ENCODE results near the gene PRIMA1. TPM values are rescaled to one million over a fixed set of nuclear protein-coding genes. Genes with fewer than 3 reads are reported as not detected.

The PRIMA1 gene
- total and polyA plus RNA-seq, 2 experiments from 2014 or later: 2.1 to 3.5 TPM

DNA sequence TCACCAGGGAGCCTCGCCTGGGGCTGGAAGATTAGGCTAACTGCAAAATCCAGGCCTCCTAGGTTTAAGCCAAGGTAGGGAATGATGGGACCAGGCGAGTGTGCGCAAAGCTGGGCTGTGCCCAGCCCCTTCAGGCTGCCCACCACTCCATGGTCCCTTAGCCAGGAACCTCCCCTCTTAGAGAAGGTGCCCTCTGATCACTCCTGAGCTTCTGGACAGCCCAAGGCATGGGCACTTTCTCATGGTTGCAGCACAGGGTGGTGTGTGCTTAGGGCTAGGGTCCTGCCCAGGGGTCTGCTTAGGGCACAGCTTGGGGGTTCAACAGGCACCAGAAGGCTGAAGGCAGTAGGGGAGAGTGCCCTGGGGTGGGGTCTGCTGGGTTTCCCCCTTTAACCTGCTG, 69.0 kb downstream of the PRIMA1 start:
- no peaks in the 10 kb centered on the region for H3K79me2 ChIP-seq (replicated peaks; ENCODE audit: insufficient read depth)
- H3K4me2 ChIP-seq: no peak overlapping the region
- TF ChIP-seq EZH2phosphoT487 (IDR thresholded peaks at IDR 0.05; ENCODE audit: unreplicated experiment) (no peak), JUNB (IDR thresholded peaks at IDR 0.05; ENCODE audit: unreplicated experiment) (no peak), EZH2 (IDR thresholded peaks at IDR 0.05; ENCODE audit: low read depth, unreplicated experiment) (no peak), STAT1 (IDR thresholded peaks at IDR 0.05; ENCODE audit: unreplicated experiment) (no peak), NANOG (IDR thresholded peaks at IDR 0.05; ENCODE audit: borderline replicate concordance) (no peak), ZNF331 (CRISPR knock-in tag; IDR thresholded peaks at IDR 0.05; ENCODE audit: low read depth) (no peak), POLR2AphosphoS5 (IDR thresholded peaks at IDR 0.05; ENCODE audit: low read depth) (no peak), CREB1 (CRISPR knock-in tag; IDR thresholded peaks at IDR 0.05; ENCODE audit: low read depth) (no peak), ZNF114 (CRISPR knock-in tag; IDR thresholded peaks at IDR 0.05) (no peak)
- TF ChIP-seq, protein P1, sequence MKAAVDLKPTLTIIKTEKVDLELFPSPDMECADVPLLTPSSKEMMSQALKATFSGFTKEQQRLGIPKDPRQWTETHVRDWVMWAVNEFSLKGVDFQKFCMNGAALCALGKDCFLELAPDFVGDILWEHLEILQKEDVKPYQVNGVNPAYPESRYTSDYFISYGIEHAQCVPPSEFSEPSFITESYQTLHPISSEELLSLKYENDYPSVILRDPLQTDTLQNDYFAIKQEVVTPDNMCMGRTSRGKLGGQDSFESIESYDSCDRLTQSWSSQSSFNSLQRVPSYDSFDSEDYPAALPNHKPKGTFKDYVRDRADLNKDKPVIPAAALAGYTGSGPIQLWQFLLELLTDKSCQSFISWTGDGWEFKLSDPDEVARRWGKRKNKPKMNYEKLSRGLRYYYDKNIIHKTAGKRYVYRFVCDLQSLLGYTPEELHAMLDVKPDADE (IDR thresholded peaks at IDR 0.05): no peak
- TF ChIP-seq, protein P2, sequence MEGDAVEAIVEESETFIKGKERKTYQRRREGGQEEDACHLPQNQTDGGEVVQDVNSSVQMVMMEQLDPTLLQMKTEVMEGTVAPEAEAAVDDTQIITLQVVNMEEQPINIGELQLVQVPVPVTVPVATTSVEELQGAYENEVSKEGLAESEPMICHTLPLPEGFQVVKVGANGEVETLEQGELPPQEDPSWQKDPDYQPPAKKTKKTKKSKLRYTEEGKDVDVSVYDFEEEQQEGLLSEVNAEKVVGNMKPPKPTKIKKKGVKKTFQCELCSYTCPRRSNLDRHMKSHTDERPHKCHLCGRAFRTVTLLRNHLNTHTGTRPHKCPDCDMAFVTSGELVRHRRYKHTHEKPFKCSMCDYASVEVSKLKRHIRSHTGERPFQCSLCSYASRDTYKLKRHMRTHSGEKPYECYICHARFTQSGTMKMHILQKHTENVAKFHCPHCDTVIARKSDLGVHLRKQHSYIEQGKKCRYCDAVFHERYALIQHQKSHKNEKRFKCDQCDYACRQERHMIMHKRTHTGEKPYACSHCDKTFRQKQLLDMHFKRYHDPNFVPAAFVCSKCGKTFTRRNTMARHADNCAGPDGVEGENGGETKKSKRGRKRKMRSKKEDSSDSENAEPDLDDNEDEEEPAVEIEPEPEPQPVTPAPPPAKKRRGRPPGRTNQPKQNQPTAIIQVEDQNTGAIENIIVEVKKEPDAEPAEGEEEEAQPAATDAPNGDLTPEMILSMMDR (conservative IDR thresholded peaks at IDR 0.05; ENCODE audit: low read depth in 2 of 2): no peak
- TF ChIP-seq, protein P3, sequence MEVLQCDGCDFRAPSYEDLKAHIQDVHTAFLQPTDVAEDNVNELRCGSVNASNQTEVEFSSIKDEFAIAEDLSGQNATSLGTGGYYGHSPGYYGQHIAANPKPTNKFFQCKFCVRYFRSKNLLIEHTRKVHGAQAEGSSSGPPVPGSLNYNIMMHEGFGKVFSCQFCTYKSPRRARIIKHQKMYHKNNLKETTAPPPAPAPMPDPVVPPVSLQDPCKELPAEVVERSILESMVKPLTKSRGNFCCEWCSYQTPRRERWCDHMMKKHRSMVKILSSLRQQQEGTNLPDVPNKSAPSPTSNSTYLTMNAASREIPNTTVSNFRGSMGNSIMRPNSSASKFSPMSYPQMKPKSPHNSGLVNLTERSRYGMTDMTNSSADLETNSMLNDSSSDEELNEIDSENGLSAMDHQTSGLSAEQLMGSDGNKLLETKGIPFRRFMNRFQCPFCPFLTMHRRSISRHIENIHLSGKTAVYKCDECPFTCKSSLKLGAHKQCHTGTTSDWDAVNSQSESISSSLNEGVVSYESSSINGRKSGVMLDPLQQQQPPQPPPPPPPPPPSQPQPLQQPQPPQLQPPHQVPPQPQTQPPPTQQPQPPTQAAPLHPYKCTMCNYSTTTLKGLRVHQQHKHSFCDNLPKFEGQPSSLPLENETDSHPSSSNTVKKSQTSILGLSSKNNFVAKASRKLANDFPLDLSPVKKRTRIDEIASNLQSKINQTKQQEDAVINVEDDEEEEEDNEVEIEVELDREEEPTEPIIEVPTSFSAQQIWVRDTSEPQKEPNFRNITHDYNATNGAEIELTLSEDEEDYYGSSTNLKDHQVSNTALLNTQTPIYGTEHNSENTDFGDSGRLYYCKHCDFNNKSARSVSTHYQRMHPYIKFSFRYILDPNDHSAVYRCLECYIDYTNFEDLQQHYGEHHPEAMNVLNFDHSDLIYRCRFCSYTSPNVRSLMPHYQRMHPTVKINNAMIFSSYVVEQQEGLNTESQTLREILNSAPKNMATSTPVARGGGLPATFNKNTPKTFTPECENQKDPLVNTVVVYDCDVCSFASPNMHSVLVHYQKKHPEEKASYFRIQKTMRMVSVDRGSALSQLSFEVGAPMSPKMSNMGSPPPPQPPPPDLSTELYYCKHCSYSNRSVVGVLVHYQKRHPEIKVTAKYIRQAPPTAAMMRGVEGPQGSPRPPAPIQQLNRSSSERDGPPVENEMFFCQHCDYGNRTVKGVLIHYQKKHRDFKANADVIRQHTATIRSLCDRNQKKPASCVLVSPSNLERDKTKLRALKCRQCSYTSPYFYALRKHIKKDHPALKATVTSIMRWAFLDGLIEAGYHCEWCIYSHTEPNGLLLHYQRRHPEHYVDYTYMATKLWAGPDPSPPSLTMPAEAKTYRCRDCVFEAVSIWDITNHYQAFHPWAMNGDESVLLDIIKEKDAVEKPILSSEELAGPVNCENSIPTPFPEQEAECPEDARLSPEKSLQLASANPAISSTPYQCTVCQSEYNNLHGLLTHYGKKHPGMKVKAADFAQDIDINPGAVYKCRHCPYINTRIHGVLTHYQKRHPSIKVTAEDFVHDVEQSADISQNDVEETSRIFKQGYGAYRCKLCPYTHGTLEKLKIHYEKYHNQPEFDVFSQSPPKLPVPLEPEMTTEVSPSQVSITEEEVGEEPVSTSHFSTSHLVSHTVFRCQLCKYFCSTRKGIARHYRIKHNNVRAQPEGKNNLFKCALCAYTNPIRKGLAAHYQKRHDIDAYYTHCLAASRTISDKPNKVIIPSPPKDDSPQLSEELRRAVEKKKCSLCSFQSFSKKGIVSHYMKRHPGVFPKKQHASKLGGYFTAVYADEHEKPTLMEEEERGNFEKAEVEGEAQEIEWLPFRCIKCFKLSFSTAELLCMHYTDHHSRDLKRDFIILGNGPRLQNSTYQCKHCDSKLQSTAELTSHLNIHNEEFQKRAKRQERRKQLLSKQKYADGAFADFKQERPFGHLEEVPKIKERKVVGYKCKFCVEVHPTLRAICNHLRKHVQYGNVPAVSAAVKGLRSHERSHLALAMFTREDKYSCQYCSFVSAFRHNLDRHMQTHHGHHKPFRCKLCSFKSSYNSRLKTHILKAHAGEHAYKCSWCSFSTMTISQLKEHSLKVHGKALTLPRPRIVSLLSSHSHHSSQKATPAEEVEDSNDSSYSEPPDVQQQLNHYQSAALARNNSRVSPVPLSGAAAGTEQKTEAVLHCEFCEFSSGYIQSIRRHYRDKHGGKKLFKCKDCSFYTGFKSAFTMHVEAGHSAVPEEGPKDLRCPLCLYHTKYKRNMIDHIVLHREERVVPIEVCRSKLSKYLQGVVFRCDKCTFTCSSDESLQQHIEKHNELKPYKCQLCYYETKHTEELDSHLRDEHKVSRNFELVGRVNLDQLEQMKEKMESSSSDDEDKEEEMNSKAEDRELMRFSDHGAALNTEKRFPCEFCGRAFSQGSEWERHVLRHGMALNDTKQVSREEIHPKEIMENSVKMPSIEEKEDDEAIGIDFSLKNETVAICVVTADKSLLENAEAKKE (CRISPR knock-in tag; IDR thresholded peaks at IDR 0.05): no peak
- TF ChIP-seq, protein P4, sequence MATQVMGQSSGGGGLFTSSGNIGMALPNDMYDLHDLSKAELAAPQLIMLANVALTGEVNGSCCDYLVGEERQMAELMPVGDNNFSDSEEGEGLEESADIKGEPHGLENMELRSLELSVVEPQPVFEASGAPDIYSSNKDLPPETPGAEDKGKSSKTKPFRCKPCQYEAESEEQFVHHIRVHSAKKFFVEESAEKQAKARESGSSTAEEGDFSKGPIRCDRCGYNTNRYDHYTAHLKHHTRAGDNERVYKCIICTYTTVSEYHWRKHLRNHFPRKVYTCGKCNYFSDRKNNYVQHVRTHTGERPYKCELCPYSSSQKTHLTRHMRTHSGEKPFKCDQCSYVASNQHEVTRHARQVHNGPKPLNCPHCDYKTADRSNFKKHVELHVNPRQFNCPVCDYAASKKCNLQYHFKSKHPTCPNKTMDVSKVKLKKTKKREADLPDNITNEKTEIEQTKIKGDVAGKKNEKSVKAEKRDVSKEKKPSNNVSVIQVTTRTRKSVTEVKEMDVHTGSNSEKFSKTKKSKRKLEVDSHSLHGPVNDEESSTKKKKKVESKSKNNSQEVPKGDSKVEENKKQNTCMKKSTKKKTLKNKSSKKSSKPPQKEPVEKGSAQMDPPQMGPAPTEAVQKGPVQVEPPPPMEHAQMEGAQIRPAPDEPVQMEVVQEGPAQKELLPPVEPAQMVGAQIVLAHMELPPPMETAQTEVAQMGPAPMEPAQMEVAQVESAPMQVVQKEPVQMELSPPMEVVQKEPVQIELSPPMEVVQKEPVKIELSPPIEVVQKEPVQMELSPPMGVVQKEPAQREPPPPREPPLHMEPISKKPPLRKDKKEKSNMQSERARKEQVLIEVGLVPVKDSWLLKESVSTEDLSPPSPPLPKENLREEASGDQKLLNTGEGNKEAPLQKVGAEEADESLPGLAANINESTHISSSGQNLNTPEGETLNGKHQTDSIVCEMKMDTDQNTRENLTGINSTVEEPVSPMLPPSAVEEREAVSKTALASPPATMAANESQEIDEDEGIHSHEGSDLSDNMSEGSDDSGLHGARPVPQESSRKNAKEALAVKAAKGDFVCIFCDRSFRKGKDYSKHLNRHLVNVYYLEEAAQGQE (IDR thresholded peaks at IDR 0.05; ENCODE audit: unreplicated experiment): no peak
- Mint-ChIP-seq H3K4me3 (no peak overlapping the region), H3K4me1 (no peaks in the 10 kb centered on the region), H3K36me3 (ENCODE audit: low read depth) (no peaks in the 10 kb centered on the region; the same call in 2 of the 3 replicates), H3K27ac (no peak overlapping the region), H3K9me3 (no peaks in the 10 kb centered on the region), H3K27me3 (ENCODE audit: insufficient read depth, low read depth, poor library complexity) (peaks cover 2% of the 10 kb centered on the region)
- H3K36me3 ChIP-seq (ENCODE audit: insufficient read depth): no peaks in the 10 kb centered on the region
- no peak overlapping the region for H3K27ac ChIP-seq (ENCODE audit: low read depth)
- no peaks in the 10 kb centered on the region for H3K9me2 ChIP-seq (ENCODE audit: insufficient read depth)
- H3K4me1 ChIP-seq (ENCODE audit: insufficient read depth): no peaks in the 10 kb centered on the region
- H4K20me1 ChIP-seq (replicated peaks; ENCODE audit: insufficient read depth): no peaks in the 10 kb centered on the region
- H3K4me3 ChIP-seq: no peak overlapping the region
- ATAC-seq (no peak), DNase-seq (ENCODE audit: low spot score) (no peak)
- no peaks in the 10 kb centered on the region for H3K27me3 ChIP-seq (ENCODE audit: insufficient read depth)
- H3F3A ChIP-seq (replicated peaks; ENCODE audit: low read depth): no peaks in the 10 kb centered on the region
- no peak overlapping the region for H2AFZ ChIP-seq

Data from GM23338 (cell line).